GM23248 (cell line): ENCODE results near the gene CDIP1. TPM values are rescaled to one million over a fixed set of nuclear protein-coding genes. Genes with fewer than 3 reads are reported as not detected.

ENCODE experiments used
- DNase-seq: peaks from one replicate; pipeline ENCODE4 v3.0.0-alpha.2; 2015
- H2AFZ ChIP-seq: fragments of 200-600 bp; sonication (generic); 2 replicates; pipeline ENCODE4 v1.6.1; 2016; ENCODE audit warnings: antibody characterized with exemption
- H3F3A ChIP-seq: fragments of 200-600 bp; sonication (generic); 2 replicates; pipeline ENCODE4 v1.6.1; 2016; ENCODE audit warnings: mild to moderate bottlenecking, antibody characterized with exemption, mixed run types; ENCODE audit not compliant: insufficient read depth
- H3K27ac ChIP-seq: fragments of 200-600 bp; sonication (generic); 2 replicates; pipeline ENCODE4 v1.5.1; 2016; ENCODE audit warnings: mild to moderate bottlenecking
- H3K27me3 ChIP-seq: fragments of 200-600 bp; sonication (generic); replicated peaks from 2 replicates; pipeline ENCODE4 v1.6.1; 2016; ENCODE audit warnings: mild to moderate bottlenecking; ENCODE audit not compliant: insufficient read depth
- H3K36me3 ChIP-seq: fragments of 200-600 bp; sonication (generic); 2 replicates; pipeline ENCODE4 v1.6.1; 2016; ENCODE audit warnings: low read depth, mild to moderate bottlenecking
- H3K4me1 ChIP-seq: fragments of 200-600 bp; sonication (generic); 2 replicates; pipeline ENCODE4 v1.6.1; 2016; ENCODE audit warnings: mild to moderate bottlenecking; ENCODE audit not compliant: insufficient read depth
- H3K4me2 ChIP-seq: fragments of 200-600 bp; sonication (generic); one replicate; pipeline ENCODE4 v1.6.1; 2016; ENCODE audit warnings: mild to moderate bottlenecking; ENCODE audit not compliant: unreplicated experiment
- H3K4me3 ChIP-seq: fragments of 200-600 bp; sonication (generic); 2 replicates; pipeline ENCODE4 v1.5.1; 2016; ENCODE audit warnings: mild to moderate bottlenecking
- H3K79me2 ChIP-seq: fragments of 200-600 bp; sonication (generic); 2 replicates; pipeline ENCODE4 v1.6.1; 2016; ENCODE audit warnings: mild to moderate bottlenecking; ENCODE audit not compliant: insufficient read depth
- H3K9ac ChIP-seq: fragments of 200-600 bp; sonication (generic); 2 replicates; pipeline ENCODE4 v1.6.1; 2016; ENCODE audit warnings: mild to moderate bottlenecking
- H3K9me2 ChIP-seq: fragments of 200-600 bp; sonication (generic); 2 replicates; pipeline ENCODE4 v1.6.1; 2016; ENCODE audit warnings: mixed run types, mild to moderate bottlenecking, moderate library complexity; ENCODE audit not compliant: insufficient read depth
- H3K9me3 ChIP-seq: fragments of 200-600 bp; sonication (generic); one replicate; pipeline ENCODE4 v1.6.1; 2017; ENCODE audit warnings: low read depth
- H4K20me1 ChIP-seq: fragments of 200-600 bp; sonication (generic); 2 replicates; pipeline ENCODE4 v1.6.0; 2016; ENCODE audit not compliant: insufficient read depth
- EZH2 ChIP-seq: fragments of 200-600 bp; sonication (generic); IDR thresholded peaks from 2 replicates; pipeline ENCODE4 v1.6.1; 2018; ENCODE audit warnings: antibody characterized with exemption, mild to moderate bottlenecking; ENCODE audit not compliant: insufficient read depth, poor library complexity, severe bottlenecking
- EZH2phosphoT487 ChIP-seq: fragments of 200-600 bp; sonication (generic); IDR thresholded peaks from 2 replicates; pipeline ENCODE4 v1.6.1; 2018; ENCODE audit warnings: antibody characterized with exemption, moderate library complexity, mild to moderate bottlenecking, low read depth; ENCODE audit not compliant: insufficient read depth
- WGBS, 2 experiments: methylation state at CpG; one replicate each; pipeline ENCODE4 v1.1.6; 2015 to 2017; ENCODE audit warnings: low lambda C conversion rate in 2 of 2, low coverage in 1 of 2; ENCODE audit errors: missing lambda C conversion rate in 2 of 2; 5-methylcytosine and 5-hydroxymethylcytosine counted together
- in situ Hi-C: fragments of 300-500 bp; cut with MboI; formaldehyde crosslinking; loops from 2 replicates; pipeline ENCODE4 v1.15.0; 2020
- polyA plus RNA-seq: library from polyadenylated mRNA; unstranded; fragments of >200 nt; fragmentation: Nextera tagmentation; extraction: Ambion mirVana; gene quantifications from 2 replicates; pipeline ENCODE4 v1.2.1, GENCODE V29; 2016
- total RNA-seq: library from RNA; depleted of rRNA; stranded (reverse); fragments of >200 nt; shearing (Covaris generic); gene quantifications from 2 replicates; pipeline ENCODE4 v1.2.3, GENCODE V29; 2014

CDIP1 gene
- total and polyA plus RNA-seq, 2 experiments from 2014 or later, result 14.7 to 17.7 TPM

- Histone ChIP-seq H2AFZ (no peak overlapping the region), H3K4me2 (no peak overlapping the region), H3K9ac (no peak overlapping the region), H3K79me2 (peaks cover 16% of the 10 kb centered on the region), H3K4me1 (peaks cover 13% of the 10 kb centered on the region; the same call in 1 of the 2 replicates), H3K4me3 (no peak overlapping the region), H3K27me3 (no peaks in the 10 kb centered on the region), H3K9me2 (no peaks in the 10 kb centered on the region), H3K36me3 (no peaks in the 10 kb centered on the region), H4K20me1 (no peaks in the 10 kb centered on the region), H3F3A (no peaks in the 10 kb centered on the region), H3K9me3 (no peaks in the 10 kb centered on the region), H3K27ac (no peak overlapping the region)
- no peak for TF ChIP-seq EZH2phosphoT487
- no peak for TF ChIP-seq EZH2
- in situ Hi-C loops, result no loop called here
- DNase-seq, result no peak
- 73 to 74% methylated on average over 4 of the region's 4 CpGs for WGBS, 2 experiments
Measured at GRCh38 chr16:4472880-4473279, 65.7 kb downstream of the CDIP1 start.

GRCh38 chr16:4471869-4472268 lies 66.7 kb downstream of the CDIP1 start:
- Histone ChIP-seq H2AFZ (no peak overlapping the region), H4K20me1 (no peaks in the 10 kb centered on the region), H3K36me3 (no peaks in the 10 kb centered on the region), H3K27me3 (no peaks in the 10 kb centered on the region), H3K4me2 (no peak overlapping the region), H3K79me2 (peaks cover 5% of the 10 kb centered on the region), H3K4me3 (no peak overlapping the region), H3K9me2 (no peaks in the 10 kb centered on the region), H3K4me1 (0 out of 2 replicates have a peak, but pooled peaks cover 5% of the 10 kb centered on the region), H3K9ac (no peak overlapping the region), H3K27ac (no peak overlapping the region), H3F3A (no peaks in the 10 kb centered on the region), H3K9me3 (no peaks in the 10 kb centered on the region)
- in situ Hi-C loops, result no loop called here
- WGBS, 2 experiments, result 84 to 86% methylated on average over 5 of the region's 5 CpGs
- DNase-seq, result no peak
- TF ChIP-seq EZH2, result no peak

GRCh38 chr16:4468972-4469371 lies 69.6 kb downstream of the CDIP1 start:
- 97 to 98% methylated on average over 10 of the region's 10 CpGs for WGBS, 2 experiments
- H3K27ac ChIP-seq, result no peak overlapping the region

DNA sequence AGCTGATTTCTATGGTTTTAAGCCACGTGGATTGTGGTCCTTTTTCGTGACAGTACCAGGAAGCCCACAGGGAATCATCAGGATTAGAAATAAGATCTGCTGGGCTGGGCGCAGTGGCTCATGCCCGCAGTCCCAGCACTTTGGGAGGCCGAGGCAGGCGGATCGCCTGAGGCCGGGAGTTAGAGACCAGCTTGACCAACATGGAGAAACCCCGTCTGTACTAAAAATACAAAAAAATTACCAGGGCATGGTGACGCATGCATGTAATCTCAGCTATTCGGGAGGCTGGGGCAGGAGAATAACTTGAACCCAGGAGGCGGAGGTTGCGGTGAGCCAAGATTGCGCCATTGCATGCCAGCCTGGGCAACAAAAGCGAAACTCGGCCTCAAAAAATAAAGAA lies 70.7 kb downstream of the CDIP1 start:
- Histone ChIP-seq H3F3A (peaks cover 21% of the 10 kb centered on the region), H3K27ac (no peak overlapping the region), H3K4me3 (no peak overlapping the region), H3K79me2 (no peaks in the 10 kb centered on the region), H3K9me3 (no peaks in the 10 kb centered on the region), H3K9me2 (no peaks in the 10 kb centered on the region), H3K4me1 (peaks cover 17% of the 10 kb centered on the region), H3K9ac (no peak overlapping the region), H4K20me1 (no peaks in the 10 kb centered on the region), H3K27me3 (no peaks in the 10 kb centered on the region), H3K4me2 (no peak overlapping the region), H3K36me3 (no peaks in the 10 kb centered on the region), H2AFZ (no peak overlapping the region)
- TF ChIP-seq EZH2phosphoT487 (no peak), EZH2 (no peak)
- in situ Hi-C loops, result no loop called here
- WGBS, 2 experiments, result 97 to 99% methylated on average over 16 of the region's 16 CpGs
- no peak for DNase-seq

More at GRCh38 chr16:4468972-4469371, 69.6 kb downstream of the CDIP1 start:
- peaks cover 11% of the 10 kb centered on the region for H3F3A ChIP-seq
- H3K4me2 ChIP-seq, result no peak overlapping the region
- in situ Hi-C loops, result no loop called here
- H4K20me1 ChIP-seq, result no peaks in the 10 kb centered on the region
- no peak overlapping the region for H3K4me3 ChIP-seq
- no peak for DNase-seq
- no peaks in the 10 kb centered on the region for H3K9me3 ChIP-seq
- H3K27me3 ChIP-seq, result no peaks in the 10 kb centered on the region
- no peaks in the 10 kb centered on the region for H3K79me2 ChIP-seq
- H3K9me2 ChIP-seq, result no peaks in the 10 kb centered on the region
- H3K36me3 ChIP-seq, result no peaks in the 10 kb centered on the region
- TF ChIP-seq EZH2 (no peak), EZH2phosphoT487 (no peak)
- no peak overlapping the region for H3K9ac ChIP-seq
- H2AFZ ChIP-seq, result no peak overlapping the region
- H3K4me1 ChIP-seq, result peaks cover 13% of the 10 kb centered on the region
